HG03342 (cell line): Measurements from ENCODE around the gene CARD16.

Experiments used
- ATAC-seq: cut with Tn5 transposase; IDR thresholded peaks from one replicate; pipeline ENCODE4 v1.9.1; 2021; ENCODE audit warnings: mild to moderate bottlenecking, moderate library complexity; ENCODE audit not compliant: unreplicated experiment

Gene CARD16

DNA sequence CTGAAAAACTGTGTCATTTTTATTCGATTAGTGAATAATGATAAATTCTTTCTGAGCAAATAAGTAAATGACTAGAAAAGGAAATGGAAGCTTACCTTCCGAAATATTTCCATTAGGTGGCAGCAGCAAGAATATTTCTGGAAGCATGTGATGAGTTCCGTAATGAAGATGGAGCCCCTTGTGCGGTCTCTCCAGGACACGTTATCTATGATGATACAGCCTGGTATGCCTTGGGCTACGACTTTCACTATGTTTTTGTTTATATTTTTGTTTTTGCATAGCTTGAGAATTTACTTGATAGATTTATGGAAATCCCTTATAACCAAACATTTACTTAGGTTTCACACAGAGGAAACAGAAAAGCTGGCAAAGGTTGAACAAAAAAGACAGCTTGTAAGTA, 47.8 kb downstream of the CARD16 start:
- ATAC-seq = no peak

DNA sequence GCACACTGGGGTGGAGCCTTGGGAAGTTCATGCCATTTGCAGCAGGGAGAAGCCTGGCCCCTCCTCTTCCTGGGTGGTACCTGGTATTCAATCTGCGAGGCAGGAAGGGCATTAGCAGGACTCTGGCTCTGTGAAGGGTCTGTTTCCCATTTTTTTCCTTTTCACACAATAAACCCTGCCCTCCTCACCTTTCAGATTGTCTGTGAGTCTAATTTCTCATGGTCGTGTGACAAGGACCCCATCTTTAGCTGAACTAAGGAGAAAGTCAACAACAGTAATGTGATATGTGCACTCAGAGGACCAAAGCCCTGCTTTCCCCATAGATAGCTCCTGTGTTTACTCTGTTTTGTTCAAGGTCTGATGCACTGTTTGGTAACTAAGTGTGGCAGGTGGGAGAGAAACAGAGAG, 50.1 kb downstream of the CARD16 start:
- no peak for ATAC-seq

DNA sequence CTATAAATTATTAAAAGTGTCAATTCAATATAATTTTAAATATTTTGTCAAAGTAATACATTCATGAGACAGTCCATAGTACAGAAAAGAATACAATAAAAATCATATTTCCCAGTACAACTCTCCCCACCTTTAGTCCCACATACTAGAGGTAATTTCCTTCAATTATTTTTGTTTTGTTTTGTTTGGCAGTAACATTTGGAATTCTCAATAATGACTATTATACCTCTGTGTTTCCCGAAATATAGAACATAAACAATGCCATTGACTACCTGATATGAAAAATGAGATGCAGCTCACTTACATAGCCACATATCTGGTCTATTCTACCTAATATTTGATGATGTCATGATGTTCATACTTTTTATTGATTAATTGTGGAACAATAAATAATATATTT, 52.4 kb downstream of the CARD16 start:
- no peak for ATAC-seq

DNA sequence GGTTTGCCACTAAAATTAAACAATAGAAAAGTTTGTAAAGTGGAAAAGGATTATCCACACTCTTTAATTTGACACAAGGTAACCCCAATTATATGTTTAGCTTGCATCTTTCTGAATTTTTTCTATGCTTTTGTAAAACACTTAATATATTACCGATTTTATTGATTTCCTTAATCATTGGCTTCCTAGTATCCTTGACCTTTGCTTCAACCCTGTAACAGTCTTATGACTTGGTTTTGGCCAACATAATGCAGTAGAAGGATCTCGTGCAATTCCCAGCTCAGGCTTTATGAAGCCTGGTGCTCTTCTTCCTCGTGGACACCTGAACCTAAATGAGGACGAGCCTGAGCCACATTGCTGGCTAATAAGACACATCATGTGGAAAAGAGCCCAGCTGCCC, 53.1 kb downstream of the CARD16 start:
- no peak for ATAC-seq
